PC-3 (cell line): ENCODE measurements around the gene PLEKHA6. TPM values are rescaled to one million over a fixed set of nuclear protein-coding genes. Genes with fewer than 3 reads are reported as not detected.

ENCODE experiments used
- ATAC-seq: fragments of 200-7000 bp; cut with Tn5 transposase; 2 replicates; pipeline ENCODE4 v1.9.1; 2020; ENCODE audit warnings: mild to moderate bottlenecking, moderate library complexity
- BruUV-seq: library from RNA; stranded (reverse); fragments of 400-500 nt; replicated peaks from 2 replicates; lab custom pipeline; 2021; lab: Mats Ljungman, UMichigan
- CTCF ChIA-PET: fragments of 300-600 bp; sonication (Branson Sonifier 250); formaldehyde crosslinking; loops from one replicate; lab custom pipeline; 2022; ENCODE audit warnings: antibody characterized with exemption; lab: Charles Lee
- POLR2A ChIA-PET: fragments of 300-600 bp; sonication (Branson Sonifier 250); formaldehyde crosslinking; loops from one replicate; lab custom pipeline; 2022; ENCODE audit warnings: antibody characterized with exemption; ENCODE audit not compliant: unreplicated experiment; lab: Charles Lee
- DNase-seq: peaks from one replicate; pipeline ENCODE4 v3.0.0-alpha.2; 2015
- H2AFZ ChIP-seq: fragments of 300-600 bp; sonication (generic); 2 replicates; pipeline ENCODE4 v1.6.0; 2016; ENCODE audit warnings: antibody characterized with exemption, low read length
- H3F3A ChIP-seq: fragments of 300-600 bp; sonication (generic); one replicate; pipeline ENCODE4 v1.6.0; 2017; ENCODE audit warnings: antibody characterized with exemption, low read length, control low read depth, mild to moderate bottlenecking; ENCODE audit not compliant: unreplicated experiment
- H3K27ac ChIP-seq: fragments of 300-600 bp; sonication (generic); 2 replicates; pipeline ENCODE4 v1.5.1; 2016; ENCODE audit warnings: mild to moderate bottlenecking, low read length
- H3K27me3 ChIP-seq: fragments of 300-600 bp; sonication (generic); 2 replicates; pipeline ENCODE4 v1.6.1; 2016; ENCODE audit warnings: low read length, mixed read lengths
- H3K36me3 ChIP-seq: fragments of 300-600 bp; sonication (generic); 2 replicates; pipeline ENCODE4 v1.6.1; 2016; ENCODE audit warnings: low read depth, mixed run types, low read length, mixed read lengths
- H3K4me1 ChIP-seq: fragments of 300-600 bp; sonication (generic); 2 replicates; pipeline ENCODE4 v1.5.1; 2016; ENCODE audit warnings: low read length; ENCODE audit not compliant: insufficient read depth
- H3K4me2 ChIP-seq: fragments of 300-600 bp; sonication (generic); 2 replicates; pipeline ENCODE4 v1.6.0; 2016; ENCODE audit warnings: low read length
- H3K4me3 ChIP-seq: fragments of 300-600 bp; sonication (generic); 2 replicates; pipeline ENCODE4 v1.5.1; 2016; ENCODE audit warnings: mild to moderate bottlenecking, low read length, mixed read lengths
- H3K79me2 ChIP-seq: fragments of 300-600 bp; sonication (generic); 2 replicates; pipeline ENCODE4 v1.6.1; 2017; ENCODE audit warnings: low read length, mixed read lengths
- H3K9ac ChIP-seq: fragments of 300-600 bp; sonication (generic); 2 replicates; pipeline ENCODE4 v1.6.0; 2016; ENCODE audit warnings: mild to moderate bottlenecking, low read length
- H3K9me2 ChIP-seq: fragments of 300-600 bp; sonication (generic); replicated peaks from 2 replicates; pipeline ENCODE4 v1.6.1; 2016; ENCODE audit warnings: mixed run types, low read length, mixed read lengths
- H3K9me3 ChIP-seq: fragments of 300-600 bp; sonication (generic); 2 replicates; pipeline ENCODE4 v1.6.1; 2016; ENCODE audit warnings: low read length, mixed read lengths
- H4K20me1 ChIP-seq: fragments of 300-600 bp; sonication (generic); 2 replicates; pipeline ENCODE4 v1.6.1; 2016; ENCODE audit warnings: low read length, mixed read lengths
- CTCF ChIP-seq: fragments of 300-600 bp; sonication (generic); conservative IDR thresholded peaks from 2 replicates; pipeline ENCODE4 v1.5.1; 2017; ENCODE audit warnings: antibody characterized with exemption, low read depth, mild to moderate bottlenecking, low read length
- EZH2 ChIP-seq: fragments of 300-600 bp; sonication (generic); IDR thresholded peaks from one replicate; pipeline ENCODE4 v1.6.1; 2017; ENCODE audit warnings: antibody characterized with exemption, mild to moderate bottlenecking, low read length; ENCODE audit not compliant: unreplicated experiment
- EZH2phosphoT487 ChIP-seq: fragments of 300-600 bp; sonication (generic); IDR thresholded peaks from 2 replicates; pipeline ENCODE4 v1.6.1; 2018; ENCODE audit warnings: mild to moderate bottlenecking, antibody characterized with exemption, low read length, borderline replicate concordance
- intact Hi-C: fragments of 100-400 bp; cut with micrococcal nuclease; formaldehyde crosslinking; loops from 2 replicates; pipeline ENCODE4 v1.9.0; 2023
- total RNA-seq: library from RNA; depleted of rRNA; stranded (reverse); fragments of >200 nt; gene quantifications from 2 replicates; pipeline ENCODE4 v1.2.3, GENCODE V29; 2014

The PLEKHA6 gene
- total RNA-seq, 1 experiment from 2014 or later, result 53.8 TPM

GRCh38 chr1:204260601-204261197, 99.0 kb downstream of the PLEKHA6 start:
- Histone ChIP-seq H3F3A (no peaks in the 10 kb centered on the region), H2AFZ (no peak overlapping the region), H3K79me2 (no peaks in the 10 kb centered on the region), H4K20me1 (no peaks in the 10 kb centered on the region), H3K27ac (no peak overlapping the region), H3K9ac (no peak overlapping the region), H3K4me1 (no peaks in the 10 kb centered on the region), H3K27me3 (no peaks in the 10 kb centered on the region), H3K9me2 (no peaks in the 10 kb centered on the region), H3K4me2 (no peak overlapping the region), H3K4me3 (no peak overlapping the region), H3K9me3 (no peaks in the 10 kb centered on the region), H3K36me3 (peaks cover 30% of the 10 kb centered on the region)
- no peak for DNase-seq
- no peak for ATAC-seq
- ChIA-PET POLR2A (no interaction called here), CTCF (no interaction called here)
- BruUV-seq, result no TSS peak
- TF ChIP-seq EZH2, result no peak
- TF ChIP-seq EZH2phosphoT487, result no peak
- TF ChIP-seq CTCF, result no peak
- intact Hi-C loops, result no loop called here

- BruUV-seq, result no TSS peak
- H3K79me2 ChIP-seq, result no peaks in the 10 kb centered on the region
- no peak overlapping the region for H3K27ac ChIP-seq
- no peak overlapping the region for H3K4me3 ChIP-seq
- no peak overlapping the region for H3K9ac ChIP-seq
- TF ChIP-seq CTCF (no peak), EZH2phosphoT487 (no peak), EZH2 (no peak)
- H3F3A ChIP-seq, result no peaks in the 10 kb centered on the region
- no peaks in the 10 kb centered on the region for H3K27me3 ChIP-seq
- H3K9me3 ChIP-seq, result no peaks in the 10 kb centered on the region
- no peaks in the 10 kb centered on the region for H4K20me1 ChIP-seq
- peaks cover 34% of the 10 kb centered on the region for H3K36me3 ChIP-seq
- ChIA-PET CTCF (no interaction called here), POLR2A (no interaction called here)
- no peak for ATAC-seq
- H3K4me2 ChIP-seq, result no peak overlapping the region
- no peak overlapping the region for H2AFZ ChIP-seq
- H3K4me1 ChIP-seq, result no peaks in the 10 kb centered on the region
- intact Hi-C loops, result loop anchor here (5.0 kb wide), 1 partner anchor 243 kb away; no protein-coding TSS in a partner anchor
- no peak for DNase-seq
- H3K9me2 ChIP-seq, result no peaks in the 10 kb centered on the region
Observed at GRCh38 chr1:204259782-204260181, 99.9 kb downstream of the PLEKHA6 start.

GRCh38 chr1:204259196-204259595, 100.5 kb downstream of the PLEKHA6 start:
- H3K9me2 ChIP-seq, result no peaks in the 10 kb centered on the region
- DNase-seq (no peak), ATAC-seq (no peak)
- no TSS peak for BruUV-seq
- no peaks in the 10 kb centered on the region for H3F3A ChIP-seq
- H3K4me2 ChIP-seq, result no peak overlapping the region
- H3K27ac ChIP-seq, result no peak overlapping the region
- ChIA-PET POLR2A (no interaction called here), CTCF (interaction anchor here (1.2 to 1.6 kb wide), 2 partner anchors 104 to 105 kb away, joined by 4 to 10 read pairs; no protein-coding TSS in a partner anchor)
- intact Hi-C loops, result loop anchor here (5.0 kb wide), 1 partner anchor 243 kb away; no protein-coding TSS in a partner anchor
- TF ChIP-seq CTCF (no peak), EZH2 (no peak), EZH2phosphoT487 (no peak)
- no peak overlapping the region for H3K9ac ChIP-seq
- H3K9me3 ChIP-seq, result no peaks in the 10 kb centered on the region
- H4K20me1 ChIP-seq, result no peaks in the 10 kb centered on the region
- H3K4me3 ChIP-seq, result no peak overlapping the region
- no peak overlapping the region for H2AFZ ChIP-seq
- peaks cover 33% of the 10 kb centered on the region for H3K36me3 ChIP-seq
- H3K4me1 ChIP-seq, result no peaks in the 10 kb centered on the region
- H3K27me3 ChIP-seq, result no peaks in the 10 kb centered on the region
- no peaks in the 10 kb centered on the region for H3K79me2 ChIP-seq
